Middle frontal gyrus (tissue), 1 donor: Measurements from ENCODE around the gene ARHGAP29.

Experiments used
- DNase-seq: peaks from one replicate; pipeline ENCODE4 v3.0.0-alpha.2; 2015; ENCODE audit warnings: low spot score; ENCODE audit errors: extremely low spot score

The ARHGAP29 gene

GRCh38 chr1:94265011-94265422 lies 27.6 kb upstream of the ARHGAP29 start:
- no peak for DNase-seq

- no peak for DNase-seq
These were observed 23.4 kb upstream of the ARHGAP29 start for GRCh38 chr1:94260635-94261387.

- no peak for DNase-seq
These were observed 22.4 kb upstream of the ARHGAP29 start for GRCh38 chr1:94259635-94260289.

GRCh38 chr1:94258873-94259331 lies 21.5 kb upstream of the ARHGAP29 start:
- no peak for DNase-seq

GRCh38 chr1:94257444-94257843 lies 20.1 kb upstream of the ARHGAP29 start:
- no peak for DNase-seq

GRCh38 chr1:94255476-94255875 lies 18.1 kb upstream of the ARHGAP29 start:
- no peak for DNase-seq

- no peak for DNase-seq
These were observed 16.9 kb upstream of the ARHGAP29 start for GRCh38 chr1:94254073-94254810.

GRCh38 chr1:94253456-94254017 lies 16.2 kb upstream of the ARHGAP29 start:
- DNase-seq: no peak

- DNase-seq: no peak
These were observed 13.0 kb upstream of the ARHGAP29 start for GRCh38 chr1:94250341-94250740.

GRCh38 chr1:94248956-94249688 lies 11.7 kb upstream of the ARHGAP29 start:
- DNase-seq: no peak

GRCh38 chr1:94247138-94248094 lies 10.0 kb upstream of the ARHGAP29 start:
- no peak for DNase-seq

- DNase-seq: no peak
These were observed 9.3 kb upstream of the ARHGAP29 start for GRCh38 chr1:94246692-94247137.

- no peak for DNase-seq
These were observed 8.5 kb upstream of the ARHGAP29 start for GRCh38 chr1:94245747-94246438.

GRCh38 chr1:94244816-94245215 lies 7.4 kb upstream of the ARHGAP29 start:
- no peak for DNase-seq

- DNase-seq: no peak
These were observed 6.3 kb upstream of the ARHGAP29 start for GRCh38 chr1:94243665-94244064.

- DNase-seq: no peak
These were observed 3.4 kb upstream of the ARHGAP29 start for GRCh38 chr1:94240822-94241221.

GRCh38 chr1:94239796-94240195 lies 2.4 kb upstream of the ARHGAP29 start:
- no peak for DNase-seq

GRCh38 chr1:94239051-94239450 lies 1.7 kb upstream of the ARHGAP29 start:
- DNase-seq: no peak

GRCh38 chr1:94236630-94237290 lies 624 bp downstream of the ARHGAP29 start:
- no peak for DNase-seq
